ENCODE data around the gene PRC1. TPM values are rescaled to one million over a fixed set of nuclear protein-coding genes. Genes with fewer than 3 reads are reported as not detected.

The PRC1 gene
- total RNA-seq, 1 donor from 2014 or later, result 32.5 TPM

DNA sequence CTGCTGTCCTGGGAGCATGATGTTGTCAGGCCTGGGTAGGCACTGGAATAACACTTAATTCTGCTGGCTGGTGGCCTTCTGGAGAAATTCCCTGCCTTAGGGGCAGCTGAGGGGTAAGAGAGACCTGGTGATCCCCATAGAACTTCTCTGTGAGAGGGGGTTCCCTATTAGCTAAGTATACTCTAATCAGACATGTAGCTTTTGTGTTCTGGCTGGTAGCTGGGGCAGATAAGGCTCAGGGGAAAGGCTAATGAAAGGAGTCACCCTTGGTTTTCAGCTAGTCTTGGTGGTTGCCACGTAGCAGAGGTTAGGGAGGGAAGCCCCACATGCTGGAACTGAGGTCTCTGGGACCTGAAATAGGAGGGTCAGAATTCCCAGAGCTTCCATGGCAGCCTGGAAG, 61.0 kb downstream of the PRC1 start:
- Mint-ChIP-seq H3K9me3 (ENCODE audit: low read depth) (no peaks in the 10 kb centered on the region), H3K36me3 (ENCODE audit: low read depth) (peaks cover 1% of the 10 kb centered on the region), H3K27ac (ENCODE audit: unreplicated experiment) (no peak overlapping the region), H3K4me1 (ENCODE audit: low read depth) (peaks cover 32% of the 10 kb centered on the region), H3K27me3 (ENCODE audit: low read depth) (no peaks in the 10 kb centered on the region), H3K4me3 (ENCODE audit: unreplicated experiment) (no peak overlapping the region)
- no peak for DNase-seq (ENCODE audit: low spot score)
- TF ChIP-seq, protein P1, sequence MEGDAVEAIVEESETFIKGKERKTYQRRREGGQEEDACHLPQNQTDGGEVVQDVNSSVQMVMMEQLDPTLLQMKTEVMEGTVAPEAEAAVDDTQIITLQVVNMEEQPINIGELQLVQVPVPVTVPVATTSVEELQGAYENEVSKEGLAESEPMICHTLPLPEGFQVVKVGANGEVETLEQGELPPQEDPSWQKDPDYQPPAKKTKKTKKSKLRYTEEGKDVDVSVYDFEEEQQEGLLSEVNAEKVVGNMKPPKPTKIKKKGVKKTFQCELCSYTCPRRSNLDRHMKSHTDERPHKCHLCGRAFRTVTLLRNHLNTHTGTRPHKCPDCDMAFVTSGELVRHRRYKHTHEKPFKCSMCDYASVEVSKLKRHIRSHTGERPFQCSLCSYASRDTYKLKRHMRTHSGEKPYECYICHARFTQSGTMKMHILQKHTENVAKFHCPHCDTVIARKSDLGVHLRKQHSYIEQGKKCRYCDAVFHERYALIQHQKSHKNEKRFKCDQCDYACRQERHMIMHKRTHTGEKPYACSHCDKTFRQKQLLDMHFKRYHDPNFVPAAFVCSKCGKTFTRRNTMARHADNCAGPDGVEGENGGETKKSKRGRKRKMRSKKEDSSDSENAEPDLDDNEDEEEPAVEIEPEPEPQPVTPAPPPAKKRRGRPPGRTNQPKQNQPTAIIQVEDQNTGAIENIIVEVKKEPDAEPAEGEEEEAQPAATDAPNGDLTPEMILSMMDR (IDR thresholded peaks at IDR 0.05), result no peak

DNA sequence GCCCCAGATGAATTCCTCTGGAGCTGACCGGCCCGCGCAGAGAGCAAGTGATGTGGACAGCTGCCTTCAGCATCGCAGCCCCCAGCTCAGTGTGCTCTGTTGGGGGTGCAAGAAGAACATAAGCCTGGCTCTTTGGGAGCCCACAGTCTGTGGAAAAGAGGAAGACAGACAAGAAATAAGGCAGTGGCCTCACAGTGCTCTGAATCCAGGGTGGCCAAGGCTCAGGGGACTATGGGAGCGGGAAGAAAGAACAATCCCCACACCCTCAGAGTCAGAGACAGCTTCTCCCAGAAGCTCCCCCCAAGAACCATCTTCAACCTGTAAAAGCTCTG, 61.7 kb downstream of the PRC1 start:
- no peaks in the 10 kb centered on the region for H3K36me3 Mint-ChIP-seq (ENCODE audit: low read depth)
- no peaks in the 10 kb centered on the region for H3K27me3 Mint-ChIP-seq (ENCODE audit: low read depth)
- TF ChIP-seq, protein P1 (IDR thresholded peaks at IDR 0.05), result peak; percentile 51
- peak overlapping the region; percentile 88 for H3K4me3 Mint-ChIP-seq (ENCODE audit: unreplicated experiment)
- H3K4me1 Mint-ChIP-seq (ENCODE audit: low read depth), result peaks cover 32% of the 10 kb centered on the region
- no peak for DNase-seq (ENCODE audit: low spot score)
- peak overlapping the region; percentile 91 for H3K27ac Mint-ChIP-seq (ENCODE audit: unreplicated experiment)
- H3K9me3 Mint-ChIP-seq (ENCODE audit: low read depth), result no peaks in the 10 kb centered on the region

DNA sequence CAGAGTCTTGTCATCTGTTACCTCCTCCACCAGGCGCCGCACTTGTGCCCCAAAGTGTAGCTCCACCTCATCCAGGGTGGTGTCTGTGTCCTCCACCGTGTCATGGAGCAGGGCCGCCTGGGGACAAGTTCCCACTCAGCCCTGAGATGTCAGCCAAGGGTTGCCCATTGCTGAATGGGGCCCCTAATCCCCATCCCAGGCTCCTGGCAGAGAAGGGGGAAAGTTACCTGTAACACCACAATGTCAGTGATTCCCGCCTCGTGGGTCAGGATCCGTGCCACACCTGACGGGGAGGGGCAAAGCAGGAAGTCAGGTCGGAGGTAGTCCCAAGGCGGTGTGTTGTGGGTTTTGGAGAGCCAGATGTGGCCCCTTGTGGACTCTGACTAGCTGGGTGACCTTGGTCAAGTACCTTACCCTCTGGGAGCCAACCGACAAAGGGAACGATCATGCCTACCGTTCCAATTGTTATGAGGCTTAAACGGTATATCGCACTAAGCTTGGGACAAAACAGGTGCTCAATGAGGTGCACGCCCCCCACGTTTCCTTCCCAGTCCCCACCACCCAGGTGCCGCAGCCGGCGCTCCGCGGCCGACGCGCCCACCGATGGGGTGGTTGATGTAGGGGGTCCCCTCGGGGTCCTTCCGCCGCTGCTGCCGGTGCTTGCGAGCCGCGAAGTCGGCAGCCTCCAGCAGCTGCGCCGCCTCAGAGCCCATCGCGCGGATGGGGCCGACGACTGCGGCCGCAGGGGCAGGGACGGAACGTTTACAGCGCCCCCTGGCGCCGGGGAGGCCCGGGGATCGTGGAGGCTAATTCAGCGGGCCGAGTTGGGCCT, 62.3 kb downstream of the PRC1 start, which contains the start of gene HDDC3:
TSS of gene HDDC3 (minus strand) at position 722 of the 832 bp plus-strand sequence. CDS start at position 713, 9 bp downstream.
- H3K36me3 Mint-ChIP-seq (ENCODE audit: low read depth), result no peaks in the 10 kb centered on the region
- H3K9me3 Mint-ChIP-seq (ENCODE audit: low read depth), result no peaks in the 10 kb centered on the region
- peak within 1 kb of the TSS; percentile 88 for H3K4me3 Mint-ChIP-seq (ENCODE audit: unreplicated experiment)
- no peak for DNase-seq (ENCODE audit: low spot score)
- TF ChIP-seq, protein P1 (IDR thresholded peaks at IDR 0.05), result peak; percentile 93
- no peaks in the 10 kb centered on the region for H3K27me3 Mint-ChIP-seq (ENCODE audit: low read depth)
- peak within 1 kb of the TSS; percentile 91 for H3K27ac Mint-ChIP-seq (ENCODE audit: unreplicated experiment)
- peaks cover 32% of the 10 kb centered on the region for H3K4me1 Mint-ChIP-seq (ENCODE audit: low read depth)

DNA sequence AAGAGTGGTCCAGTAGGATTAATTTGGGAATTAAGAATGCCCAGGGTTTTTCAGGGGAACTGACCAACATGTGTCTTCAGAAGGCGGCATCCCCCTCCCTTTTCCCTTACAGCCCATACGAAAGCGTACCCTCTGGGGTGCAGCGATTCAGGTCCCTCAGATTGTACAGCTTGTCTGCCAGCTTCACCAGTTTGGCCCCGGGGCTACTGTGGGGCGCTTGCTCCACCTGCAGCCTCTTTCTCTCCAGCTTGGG, 62.8 kb downstream of the PRC1 start:
- TF ChIP-seq, protein P1 (IDR thresholded peaks at IDR 0.05), result no peak
- H3K4me3 Mint-ChIP-seq (ENCODE audit: unreplicated experiment), result peak overlapping the region; percentile 88
- no peaks in the 10 kb centered on the region for H3K36me3 Mint-ChIP-seq (ENCODE audit: low read depth)
- DNase-seq (ENCODE audit: low spot score), result no peak
- H3K27me3 Mint-ChIP-seq (ENCODE audit: low read depth), result no peaks in the 10 kb centered on the region
- H3K4me1 Mint-ChIP-seq (ENCODE audit: low read depth), result peaks cover 28% of the 10 kb centered on the region
- H3K9me3 Mint-ChIP-seq (ENCODE audit: low read depth), result no peaks in the 10 kb centered on the region
- H3K27ac Mint-ChIP-seq (ENCODE audit: unreplicated experiment), result no peak overlapping the region

DNA sequence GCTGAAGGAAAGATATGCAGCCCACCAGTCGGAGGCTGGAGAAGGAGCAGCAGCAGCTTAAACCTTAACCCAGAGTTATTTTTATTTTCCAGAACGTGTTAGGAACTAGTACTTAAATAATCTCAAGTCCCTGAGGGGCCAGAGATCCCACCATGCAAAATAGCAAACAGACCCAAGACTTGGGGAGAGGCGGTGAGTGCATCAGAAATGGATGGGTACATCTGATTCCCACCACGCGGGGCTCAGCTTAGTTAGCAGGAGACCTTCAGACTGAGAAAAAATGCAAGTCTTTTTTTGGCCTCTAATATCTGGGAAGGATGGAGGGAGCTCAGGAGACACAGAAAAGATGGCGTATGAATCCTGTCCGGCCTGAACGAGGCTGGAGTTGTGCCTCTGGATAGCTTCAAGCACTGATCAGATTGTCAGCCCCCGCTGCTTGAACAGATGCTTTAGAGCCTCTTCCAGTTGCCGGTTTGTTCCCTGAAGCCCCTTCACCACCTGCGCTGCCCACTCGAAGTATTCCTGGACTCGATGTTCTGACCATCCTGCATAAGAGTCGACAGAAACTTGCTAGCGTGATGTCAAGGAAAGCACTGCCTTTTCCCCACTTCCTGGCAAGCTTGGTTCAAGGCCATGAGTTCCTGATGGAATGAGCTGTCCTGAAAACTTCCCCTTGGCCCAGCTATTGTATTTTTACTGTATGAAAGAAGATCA, 63.3 kb downstream of the PRC1 start:
- no peaks in the 10 kb centered on the region for H3K27me3 Mint-ChIP-seq (ENCODE audit: low read depth)
- H3K27ac Mint-ChIP-seq (ENCODE audit: unreplicated experiment), result no peak overlapping the region
- H3K4me1 Mint-ChIP-seq (ENCODE audit: low read depth), result peaks cover 23% of the 10 kb centered on the region
- H3K36me3 Mint-ChIP-seq (ENCODE audit: low read depth), result no peaks in the 10 kb centered on the region
- DNase-seq (ENCODE audit: low spot score), result no peak
- peak overlapping the region; percentile 28 for H3K4me3 Mint-ChIP-seq (ENCODE audit: unreplicated experiment)
- no peaks in the 10 kb centered on the region for H3K9me3 Mint-ChIP-seq (ENCODE audit: low read depth)
- TF ChIP-seq, protein P1 (IDR thresholded peaks at IDR 0.05), result no peak

Measured in chondrocyte (in vitro differentiated cells).